ENCODE measurements around the gene FAF2. TPM values are rescaled to one million over a fixed set of nuclear protein-coding genes. Genes with fewer than 3 reads are reported as not detected.

FAF2 gene
- total and polyA plus RNA-seq, 10 of the 15 experiments (the other 5 are each of a cell fraction or from before 2014, with no cell fraction given): 19.0 to 45.1 (median 35.6) TPM

- no peaks in the 10 kb centered on the region for H3K9me3 ChIP-seq (replicated peaks; ENCODE audit: control insufficient read depth, insufficient read depth, low read length)
- POLR2A ChIA-PET: no interaction called here
- CTCF ChIA-PET: interaction anchor here (1.9 kb wide), 1 partner anchor 25 kb away, joined by 5 read pairs; no protein-coding TSS in a partner anchor
- RAD21 ChIA-PET (ENCODE audit: unreplicated experiment): no interaction called here
- in situ Hi-C loops (cut with MboI) (no loop called here), intact Hi-C loops (cut with micrococcal nuclease; ENCODE audit: unreplicated experiment) (no loop called here)
- H3K79me2 ChIP-seq (ENCODE audit: control insufficient read depth, insufficient read depth, low read length): no peaks in the 10 kb centered on the region
- SMC1A ChIA-PET (ENCODE audit: uncharacterized antibody, unreplicated experiment): interaction anchor here (0.6 kb wide), 2 partner anchors 20 to 173 kb away, joined by 3 to 4 read pairs; no protein-coding TSS in a partner anchor
- DNase-seq (ENCODE audit: low read depth, low spot score): no peak
- no peak overlapping the region for H3K9ac ChIP-seq (ENCODE audit: control insufficient read depth, insufficient read depth, low read length)
- no peak for ATAC-seq
- H3K4me3 ChIP-seq: no peak overlapping the region
- TF ChIP-seq ZNF274 (IDR thresholded peaks at IDR 0.05; ENCODE audit: insufficient read depth, insufficient read length): no peak
- TF ChIP-seq PRDM15 (CRISPR knock-in tag; IDR thresholded peaks at IDR 0.05): no peak
- no peak for TF ChIP-seq NFXL1 (IDR thresholded peaks at IDR 0.05; ENCODE audit: borderline replicate concordance)
- TF ChIP-seq TCF7 (IDR thresholded peaks at IDR 0.05; ENCODE audit: borderline replicate concordance): no peak
- TF ChIP-seq ZBTB4 (CRISPR knock-in tag; IDR thresholded peaks at IDR 0.05): no peak
- TF ChIP-seq MYC (IDR thresholded peaks at IDR 0.05; ENCODE audit: insufficient read depth, insufficient read length, insufficient replicate concordance, low read length, severe bottlenecking): no peak
- no peak for TF ChIP-seq SMARCA5 (IDR thresholded peaks at IDR 0.05)
- no peak for TF ChIP-seq ZBTB40 (IDR thresholded peaks at IDR 0.05; ENCODE audit: borderline replicate concordance)
- no peak overlapping the region; the same call in 1 of the 2 replicates for H2AFZ ChIP-seq (ENCODE audit: control insufficient read depth, low read depth, low read length)
- WGBS (ENCODE audit: insufficient coverage, insufficient replicate concordance, low lambda C conversion rate, missing lambda C conversion rate): 16% methylated on average over 5 of the region's 5 CpGs
- H3K4me2 ChIP-seq (ENCODE audit: control insufficient read depth, insufficient read depth): no peak overlapping the region
- H4K20me1 ChIP-seq (ENCODE audit: control insufficient read depth, insufficient read depth): no peaks in the 10 kb centered on the region
- no TSS peak for BruUV-seq (replicated peaks)
- H3K27ac ChIP-seq (ENCODE audit: control insufficient read depth, insufficient read depth): no peak overlapping the region
- 0 out of 4 replicates have a peak, but pooled peaks cover 0 to 2% of the 10 kb centered on the region in 2 experiments for H3K27me3 ChIP-seq (replicated peaks in 1 of 2; ENCODE audit: control insufficient read depth in 2 of 2, insufficient read depth in 2 of 2, low read length in 1 of 2)
- H3K4me1 ChIP-seq (ENCODE audit: control insufficient read depth, insufficient read depth, low read length): peaks cover 2% of the 10 kb centered on the region
- FAIRE-seq: no peak
- H3K36me3 ChIP-seq (ENCODE audit: control insufficient read depth in 2 of 2, insufficient read depth in 2 of 2, low read length in 1 of 2): no peaks in the 10 kb centered on the region
These were observed 6.3 kb upstream of the FAF2 start for GRCh38 chr5:176441921-176442323.

Data from GM12878 (cell line).